HCT116 (cell line): ENCODE data around the gene THBS4. TPM values are rescaled to one million over a fixed set of nuclear protein-coding genes. Genes with fewer than 3 reads are reported as not detected.

Experiments
- ATAC-seq: fragments of 200-7000 bp; cut with Tn5 transposase; 2 replicates; pipeline ENCODE4 v1.9.1; 2020; ENCODE audit warnings: mild to moderate bottlenecking, moderate library complexity
- Bru-seq: library from RNA; stranded (reverse); fragments of 400-500 nt; gene quantifications from one replicate; lab custom pipeline; 2021; lab: Mats Ljungman, UMichigan
- BruChase-seq, 2 experiments: library from RNA; stranded (reverse); fragments of 400-500 nt; gene quantifications; one replicate each; lab custom pipeline; 2021; lab: Mats Ljungman, UMichigan
- BruUV-seq: library from RNA; stranded (reverse); fragments of 400-500 nt; replicated peaks from 2 replicates; lab custom pipeline; 2021; lab: Mats Ljungman, UMichigan
- CTCF ChIA-PET: fragments of 300-600 bp; sonication (Branson Sonifier 250); formaldehyde crosslinking; loops from one replicate; lab custom pipeline; 2021; ENCODE audit warnings: antibody characterized with exemption; lab: Charles Lee
- POLR2A ChIA-PET: fragments of 300-600, 350-600 bp; sonication (Branson Sonifier 250); formaldehyde crosslinking; loops from one replicate; lab custom pipeline; 2021; ENCODE audit warnings: antibody characterized with exemption; lab: Charles Lee
- RAD21 ChIA-PET, 2 experiments: fragments of 300-600 bp; sonication (Branson Sonifier 250); formaldehyde crosslinking; loops; one replicate each; lab custom pipeline; 2023; ENCODE audit warnings: low total read pairs in 2 of 2; ENCODE audit not compliant: uncharacterized antibody in 2 of 2, unreplicated experiment in 2 of 2, low non-redundant PET in 1 of 2; lab: Charles Lee
- DNase-seq: peaks from one replicate; pipeline ENCODE4 v3.0.0-alpha.2; 2010; ENCODE audit warnings: low read depth, low spot score
- H2AFZ ChIP-seq: fragments of 200-600 bp; shearing (Covaris generic), sonication (generic); 2 replicates; pipeline ENCODE4 v1.6.1; 2017; ENCODE audit warnings: low read depth, mixed run types, mixed read lengths, antibody characterized with exemption, low read length; ENCODE audit not compliant: poor library complexity, severe bottlenecking
- H3K27ac ChIP-seq: 2 replicates; pipeline ENCODE4 v1.5.1; 2012; ENCODE audit warnings: low read depth, low read length
- H3K27me3 ChIP-seq: fragments of 200-600 bp; sonication (generic); 2 replicates; pipeline ENCODE4 v1.6.1; 2016; ENCODE audit warnings: mixed run types, low read length, mixed read lengths; ENCODE audit not compliant: insufficient read depth
- H3K36me3 ChIP-seq, 2 experiments: fragments of 200-500 bp in 1 of 2; fragments of 200-600 bp in 1 of 2; sonication (Bioruptor generic) in 1 of 2; sonication (generic) in 1 of 2; 2 replicates each; pipeline versions ENCODE4 v1.5.1 to v1.6.1; 2014 to 2016; ENCODE audit warnings: low read length in 2 of 2, inconsistent platforms in 1 of 2, mixed read lengths in 1 of 2, mixed run types in 1 of 2; ENCODE audit not compliant: insufficient read depth in 2 of 2, control insufficient read depth in 1 of 2
- H3K4me1 ChIP-seq, 2 experiments: fragments of 200-600 bp in 1 of 2; sonication (generic) in 1 of 2; 2 replicates each; pipeline versions ENCODE4 v1.5.1 to v1.6.1; 2012 to 2017; ENCODE audit warnings: low read length in 2 of 2, inconsistent platforms in 1 of 2, mild to moderate bottlenecking in 1 of 2, mixed read lengths in 1 of 2, mixed run types in 1 of 2, moderate library complexity in 1 of 2; ENCODE audit not compliant: insufficient read depth in 2 of 2, control insufficient read depth in 1 of 2
- H3K4me2 ChIP-seq: fragments of 200-600 bp; sonication (generic); 2 replicates; pipeline ENCODE4 v1.6.1; 2017; ENCODE audit warnings: mixed run types, low read length, mixed read lengths
- H3K4me3 ChIP-seq, 2 experiments: fragments of 200-600 bp in 1 of 2; sonication (generic) in 1 of 2; replicated peaks in 1 of 2; 2 replicates each; pipeline ENCODE4 v1.5.1; 2011 to 2016; ENCODE audit warnings: low read length in 2 of 2, control low read depth in 1 of 2, low read depth in 1 of 2, mild to moderate bottlenecking in 1 of 2, mixed read lengths in 1 of 2, mixed run types in 1 of 2
- H3K79me2 ChIP-seq: fragments of 200-600 bp; sonication (generic); 2 replicates; pipeline ENCODE4 v1.6.1; 2017; ENCODE audit warnings: mild to moderate bottlenecking, mixed run types, low read length, moderate library complexity, mixed read lengths; ENCODE audit not compliant: insufficient read depth
- H3K9ac ChIP-seq: fragments of 200-600 bp; sonication (generic); 2 replicates; pipeline ENCODE4 v1.6.1; 2016; ENCODE audit warnings: low read length, mixed read lengths
- H3K9me2 ChIP-seq: fragments of 200-600 bp; sonication (generic), shearing (Covaris generic); 2 replicates; pipeline ENCODE4 v1.6.1; 2017; ENCODE audit warnings: mixed run types, mild to moderate bottlenecking, moderate library complexity; ENCODE audit not compliant: insufficient read depth
- H3K9me3 ChIP-seq, 2 experiments: fragments of 200-500 bp in 1 of 2; fragments of 200-600 bp in 1 of 2; sonication (Bioruptor generic) in 1 of 2; sonication (generic) in 1 of 2; 2 replicates each; pipeline ENCODE4 v1.6.1; 2014 to 2017; ENCODE audit warnings: low read length in 2 of 2, mixed read lengths in 2 of 2, inconsistent platforms in 1 of 2, low read depth in 1 of 2, mild to moderate bottlenecking in 1 of 2, mixed run types in 1 of 2, moderate library complexity in 1 of 2; ENCODE audit not compliant: control insufficient read depth in 1 of 2, insufficient read depth in 1 of 2
- H4K20me1 ChIP-seq: fragments of 200-600 bp; sonication (generic), shearing (Covaris generic); 2 replicates; pipeline ENCODE4 v1.6.1; 2017; ENCODE audit warnings: mixed run types, mild to moderate bottlenecking, moderate library complexity; ENCODE audit not compliant: insufficient read depth
- ATF3 ChIP-seq: IDR thresholded peaks from 2 replicates; pipeline ENCODE4 v1.6.1; 2012
- CEBPB ChIP-seq: IDR thresholded peaks from 2 replicates; pipeline ENCODE4 v1.6.1; 2012; ENCODE audit warnings: low read depth
- EZH2 ChIP-seq: fragments of 200-600 bp; sonication (generic); IDR thresholded peaks from 2 replicates; pipeline ENCODE4 v1.6.1; 2017; ENCODE audit warnings: antibody characterized with exemption, mixed run types
- MAX ChIP-seq: IDR thresholded peaks from 2 replicates; pipeline ENCODE4 v1.6.1; 2012
- RAD21 ChIP-seq: IDR thresholded peaks from 2 replicates; pipeline ENCODE4 v1.6.1; 2012; ENCODE audit warnings: low read depth, mild to moderate bottlenecking
- REST ChIP-seq: IDR thresholded peaks from 2 replicates; pipeline ENCODE4 v1.6.1; 2012; ENCODE audit warnings: low read depth
- TCF7L2 ChIP-seq: IDR thresholded peaks from 2 replicates; pipeline ENCODE4 v1.7.0; 2011; ENCODE audit warnings: borderline replicate concordance, inconsistent platforms; ENCODE audit not compliant: insufficient read depth, insufficient read length; ENCODE audit errors: extremely low read depth
- ZNF274 ChIP-seq: fragments of 200-500 bp; sonication (Bioruptor generic); IDR thresholded peaks from 2 replicates; pipeline ENCODE4 v1.6.1; 2014; ENCODE audit warnings: mild to moderate bottlenecking, low read depth, low read length, inconsistent platforms
- intact Hi-C: fragments of 100-400 bp; cut with micrococcal nuclease; formaldehyde crosslinking; loops from 2 replicates; pipeline ENCODE4 v1.10.0; 2022
- long read RNA-seq: library from polyadenylated mRNA; unstranded; transcript quantifications from one replicate; pipeline ENCODE4 v2.0.0, GENCODE V29; 2021; ENCODE audit not compliant: unreplicated experiment
- polyA plus RNA-seq: library from polyadenylated mRNA; unstranded; fragments of >200 nt; gene quantifications from 2 replicates; pipeline ENCODE4 v1.2.1, GENCODE V29; 2012; ENCODE audit warnings: missing spikeins
- total RNA-seq: library from RNA; stranded (reverse); gene quantifications from one replicate; pipeline ENCODE4 v1.2.1, GENCODE V29; 2021; ENCODE audit not compliant: unreplicated experiment

Gene THBS4
- total RNA-seq = 1.5 TPM
- polyA plus RNA-seq = 0.91 and 0.98 TPM in 2 replicates
- Bru-seq, nascent RNA = percentile 32 among the genes with signal in this experiment
- BruChase-seq, experiment 1, labeled RNA remaining after a 6-hour chase = percentile 25 among the genes with signal in this experiment
- percentile 30 among the genes with signal in this experiment for BruChase-seq, experiment 2, labeled RNA remaining after a 2-hour chase
- long read RNA-seq, partial matches to known transcripts = 1 of 3 reads
- long read RNA-seq, other reads (novel, unspliced or antisense) = 2 of 3 reads

GRCh38 chr5:80034962-80035821 is at the start of gene THBS4:
TSS of gene THBS4 (plus strand) at chr5:80035348. CDS start at chr5:80035538, 190 bp downstream.
- no peaks in the 10 kb centered on the region for H3K27me3 ChIP-seq
- DNase-seq (no peak), ATAC-seq (no peak)
- no peak within 1 kb of the TSS for H3K4me2 ChIP-seq
- no peaks in the 10 kb centered on the region for H3K9me2 ChIP-seq
- H3K9me3 ChIP-seq = no peaks in the 10 kb centered on the region
- H3K9ac ChIP-seq = no peak within 1 kb of the TSS
- no TSS peak for BruUV-seq
- no peak within 1 kb of the TSS for H3K4me3 ChIP-seq
- ChIA-PET CTCF (no interaction called here), POLR2A (no interaction called here), RAD21 (no interaction called here)
- H3K36me3 ChIP-seq = no peaks in the 10 kb centered on the region
- intact Hi-C loops = no loop called here
- H3K79me2 ChIP-seq = no peaks in the 10 kb centered on the region
- no peak within 1 kb of the TSS for H2AFZ ChIP-seq
- no peaks in the 10 kb centered on the region for H3K4me1 ChIP-seq
- H4K20me1 ChIP-seq = no peaks in the 10 kb centered on the region
- no peak within 1 kb of the TSS for H3K27ac ChIP-seq
- TF ChIP-seq RAD21 = no peak
- TF ChIP-seq ZNF274 = no peak
- TF ChIP-seq EZH2 = no peak
- no peak for TF ChIP-seq REST
- TF ChIP-seq CEBPB = no peak
- TF ChIP-seq ATF3 = no peak
- TF ChIP-seq MAX = no peak
- no peak for TF ChIP-seq TCF7L2
